Heart right ventricle (tissue), 16 donors: ENCODE data around the gene PLCB2. TPM values are rescaled to one million over a fixed set of nuclear protein-coding genes. Genes with fewer than 3 reads are reported as not detected.
A peak's percentile ranks its signal among the peaks of the same experiment; 100 is the strongest.

Experiments
- ATAC-seq, 8 donors: fragments of 200-7000 bp; cut with Tn5 transposase; one replicate each; pipeline ENCODE4 v1.9.1; 2020; ENCODE audit warnings: mild to moderate bottlenecking in 8 of 8, moderate library complexity in 8 of 8, moderate number of reproducible peaks in 1 of 8
- DNase-seq, 2 donors: peaks; one replicate each; pipeline ENCODE4 v3.0.0-alpha.2; 2020
- H3K27ac ChIP-seq, 10 donors: fragments of 200-600 bp; sonication (generic) in 2 of 10; one replicate each; pipeline versions ENCODE4 v1.5.0 to v1.8.0; 2020 to 2022; ENCODE audit warnings: mild to moderate bottlenecking in 3 of 10
- H3K27me3 ChIP-seq, 7 donors: fragments of 200-600 bp; one replicate each; pipeline ENCODE4 v1.8.0; 2021 to 2022; ENCODE audit warnings: mild to moderate bottlenecking in 2 of 7
- H3K36me3 ChIP-seq, 9 donors: fragments of 200-600 bp; sonication (generic) in 1 of 9; one replicate each; pipeline versions ENCODE4 v1.5.0 to v1.8.0; 2020 to 2022; ENCODE audit warnings: mild to moderate bottlenecking in 2 of 9
- H3K4me1 ChIP-seq, 9 donors: fragments of 200-600 bp; sonication (generic) in 1 of 9; one replicate each; pipeline versions ENCODE4 v1.5.0 to v1.8.0; 2020 to 2022; ENCODE audit warnings: mild to moderate bottlenecking in 4 of 9
- H3K4me3 ChIP-seq, 10 donors: fragments of 200-600 bp; sonication (generic) in 2 of 10; one replicate each; pipeline versions ENCODE4 v1.5.0 to v1.8.0; 2020 to 2022; ENCODE audit warnings: mild to moderate bottlenecking in 7 of 10, moderate library complexity in 2 of 10
- H3K9me3 ChIP-seq, 11 donors: fragments of 200-600 bp in 10 of 11; sonication (generic) in 2 of 11; one replicate each; pipeline versions ENCODE4 v1.5.0 to v1.8.0; 2013 to 2022; ENCODE audit warnings: mild to moderate bottlenecking in 2 of 11, control low read depth in 1 of 11, moderate library complexity in 1 of 11
- CTCF ChIP-seq, 9 donors: fragments of 200-600 bp; sonication (generic) in 2 of 9; IDR thresholded peaks; one replicate each; pipeline versions ENCODE4 v1.5.0 to v1.8.0; 2021 to 2022; ENCODE audit warnings: antibody characterized with exemption in 9 of 9, mild to moderate bottlenecking in 5 of 9, moderate library complexity in 1 of 9
- WGBS, 2 donors: extraction: QIAGEN DNeasy Blood & Tissue Kit; methylation state at CpG; one replicate each; pipeline ENCODE4 v1.1.7; 2013; ENCODE audit warnings: inconsistent platforms in 1 of 2; 5-methylcytosine and 5-hydroxymethylcytosine counted together
- intact Hi-C, 10 donors: fragments of 100-400 bp; cut with DNase I; formaldehyde crosslinking; loops; one replicate each; pipeline versions ENCODE4 v1.11.1 to v1.14.2; 2022
- polyA plus RNA-seq, 2 donors: library from polyadenylated mRNA; stranded (reverse); fragments of 200-250 nt; gene quantifications; one replicate each; pipeline ENCODE4 v1.2.3, GENCODE V29; 2013
- total RNA-seq, 10 donors: library from RNA; stranded (reverse); fragmentation: NEBNext Ultra II Directional in 3 of 10; extraction: Animal tissue kit (Norgen Biotek cat#: 25700) in 3 of 10; gene quantifications; one replicate each; pipeline versions ENCODE4 v1.2.1 to v1.2.4, GENCODE V29; 2021 to 2023
- donor health status: Arrhythmogenic right ventricular cardiomyopathy.
- donor health status: ischemic (EF 13 %, LVEDD 7.1; RV severe dilation, severe dysfunction).
- donor health status: healthy with polysubstance abuse.
- donor health status: DM: no; HTN: yes; CAD: no.
- donor health status: DM: no; HTN: no; CAD: no.
- donor health status: ischemic (EF 25% LVEDD 6.9; RV normal size, moderate dysfunction).
- donor health status: ischemic (EF 25% LVEDD 5.7; RV mildly dilated, moderate dysfunction).
- donor health status: healthy.
- donor health status: DM: yes; HTN: yes; CAD: no.
- donor health status: Ischemic cardiomyopathy.
- donor health status: ischemic (EF 35%, LVEDD 5.7; RV mildly dilated, moderate dysfunction).
- donor health status: nonischemic (EF 11% LVEDD 7.7; RV severe dilation, severe dysfunction).
- donor health status: DM: yes; HTN: yes; CAD: no.
- donor health status: PGD.
- donor health status: ischemic (EF 29% LVEDD 5.4; RV normal size, mild dysfunction).
- donor health status: nonischemic (EF 23%, LVEDD 6.1; RV moderate dilation, normal function).

PLCB2 gene
- total and polyA plus RNA-seq, 12 donors, result 1.2 to 24.4 (median 4.9) TPM

- H3K9me3 ChIP-seq, result no peaks in the 10 kb centered on the region
- no peak within 1 kb of the TSS for H3K27ac ChIP-seq
- H3K4me1 ChIP-seq, result peaks cover 0 to 32% (median 0%) of the 10 kb centered on the region in 9 donors
- TF ChIP-seq CTCF (IDR thresholded peaks at IDR 0.05), result no peak
- H3K4me3 ChIP-seq, result peak within 1 kb of the TSS in 9 of 10 donors; percentile 7 to 45 (median 35)
- ATAC-seq (peak; percentile 51 to 84 (median 70)), DNase-seq (no peak)
- WGBS, 2 donors, result 6 to 7% methylated on average over 39 of the region's 39 CpGs
- no peaks in the 10 kb centered on the region for H3K36me3 ChIP-seq
- H3K27me3 ChIP-seq, result peaks cover 0 to 24% (median 13%) of the 10 kb centered on the region in 7 donors
- intact Hi-C loops, result no loop called here
These were observed 69.0 kb downstream of the PLCB2 start, which contains the start of gene PAK6 for GRCh38 chr15:40238532-40239403. Gene PAK6 (plus strand): TSS chr15:40239063. CDS start chr15:40264786, 25,723 bp downstream.

Other genes starting within 250 kb of the PLCB2 start
- gene BMF, start 199.1 kb downstream of the PLCB2 start, total RNA-seq, result 10 to 100 TPM in 1 of 10 donors, 1 to 10 TPM in 8, under 1 TPM in 1; 0.92 to 10.2 (median 3.0) TPM
- 1 to 10 TPM; 2.1 to 4.6 TPM for gene BMF, start 199.1 kb downstream of the PLCB2 start, polyA plus RNA-seq
- gene BUB1B, start 146.9 kb downstream of the PLCB2 start, total RNA-seq, result 1 to 10 TPM in 6 of 10 donors, under 1 TPM in 4; 0.42 to 5.1 (median 1.3) TPM
- under 1 TPM; 0.17 to 0.80 TPM for gene BUB1B, start 146.9 kb downstream of the PLCB2 start, polyA plus RNA-seq
- gene PAK6, start 68.9 kb downstream of the PLCB2 start, total RNA-seq, result 10 to 100 TPM in 1 of 10 donors, 1 to 10 TPM in 9; 5.9 to 14.1 (median 7.6) TPM
- gene PAK6, start 68.9 kb downstream of the PLCB2 start, polyA plus RNA-seq, result 1 to 10 TPM in 1 of 2 donors, under 1 TPM in 1; 0.48 to 3.0 TPM
- 1 to 10 TPM in 1 of 10 donors, under 1 TPM in 3, not detected in 6; 0.26 to 1.9 (median 0.44) TPM for gene ANKRD63, start 24.9 kb downstream of the PLCB2 start, total RNA-seq
- gene ANKRD63, start 24.9 kb downstream of the PLCB2 start, polyA plus RNA-seq, result not detected
- gene INAFM2, start 15.8 kb upstream of the PLCB2 start, total RNA-seq, result 10 to 100 TPM; 32.5 to 63.9 (median 40.9) TPM
- gene INAFM2, start 15.8 kb upstream of the PLCB2 start, polyA plus RNA-seq, result 10 to 100 TPM; 19.8 to 56.1 TPM
- gene CCDC9B, start 33.0 kb upstream of the PLCB2 start, total RNA-seq, result 100 to 1,000 TPM; 113 to 190 (median 151) TPM
- gene CCDC9B, start 33.0 kb upstream of the PLCB2 start, polyA plus RNA-seq, result 10 to 100 TPM; 13.0 to 97.4 TPM
- not detected for gene PHGR1, start 43.1 kb upstream of the PLCB2 start, total RNA-seq
- not detected for gene PHGR1, start 43.1 kb upstream of the PLCB2 start, polyA plus RNA-seq
- 1 to 10 TPM in 2 of 10 donors, under 1 TPM in 8; 0.08 to 1.3 (median 0.71) TPM for gene DISP2, start 50.3 kb upstream of the PLCB2 start, total RNA-seq
- gene DISP2, start 50.3 kb upstream of the PLCB2 start, polyA plus RNA-seq, result 1 to 10 TPM in 1 of 2 donors, under 1 TPM in 1; 0.16 to 2.7 TPM
- 10 to 100 TPM in 3 of 10 donors, 1 to 10 TPM in 7; 5.3 to 16.0 (median 8.3) TPM for gene KNSTRN, start 74.8 kb upstream of the PLCB2 start, total RNA-seq
- 10 to 100 TPM in 1 of 2 donors, 1 to 10 TPM in 1; 8.2 to 13.1 TPM for gene KNSTRN, start 74.8 kb upstream of the PLCB2 start, polyA plus RNA-seq
- 100 to 1,000 TPM in 7 of 10 donors, 10 to 100 TPM in 3; 71.1 to 143 (median 109) TPM for gene IVD, start 97.9 kb upstream of the PLCB2 start, total RNA-seq
- 10 to 100 TPM; 42.2 to 44.4 TPM for gene IVD, start 97.9 kb upstream of the PLCB2 start, polyA plus RNA-seq
- 10 to 100 TPM; 12.1 to 17.8 (median 16.0) TPM for gene BAHD1, start 133.0 kb upstream of the PLCB2 start, total RNA-seq
- gene BAHD1, start 133.0 kb upstream of the PLCB2 start, polyA plus RNA-seq, result 1 to 10 TPM; 8.9 to 9.7 TPM
- gene CHST14, start 163.0 kb upstream of the PLCB2 start, total RNA-seq, result 10 to 100 TPM in 2 of 10 donors, 1 to 10 TPM in 8; 5.7 to 11.5 (median 9.0) TPM
- 1 to 10 TPM; 5.3 to 8.8 TPM for gene CHST14, start 163.0 kb upstream of the PLCB2 start, polyA plus RNA-seq